Kidney (tissue), 14 donors: ENCODE data around the gene RAB7A. TPM values are rescaled to one million over a fixed set of nuclear protein-coding genes. Genes with fewer than 3 reads are reported as not detected.
"Not testable (repeated sequence)": the region's sequence is repeated elsewhere in the genome, so short reads cannot be mapped to it uniquely, and the experiment has no call there.

ENCODE experiments used
- DNase-seq, 5 donors: peaks; one replicate each; pipeline ENCODE4 v3.0.0-alpha.2; 2013 to 2020
- FAIRE-seq: peaks from 2 replicates; lab custom pipeline; 2012; peaks lifted over from hg19 to GRCh38; lab: Jason Lieb, UNC
- H3K27ac ChIP-seq, 2 donors: one replicate each; pipeline ENCODE4 v1.7.0; 2013; ENCODE audit warnings: low read depth in 2 of 2, low read length in 2 of 2, inconsistent platforms in 1 of 2
- H3K27me3 ChIP-seq: one replicate; pipeline ENCODE4 v1.7.1; 2013; ENCODE audit warnings: low read length, inconsistent platforms; ENCODE audit not compliant: control insufficient read depth, insufficient read depth
- H3K36me3 ChIP-seq, 3 donors: one replicate each; pipeline versions ENCODE4 v1.7.0 to v1.7.1; 2013; ENCODE audit warnings: low read length in 3 of 3, control low read depth in 1 of 3, inconsistent platforms in 1 of 3; ENCODE audit not compliant: insufficient read depth in 3 of 3, control insufficient read depth in 2 of 3
- H3K4me1 ChIP-seq, 3 donors: one replicate each; pipeline versions ENCODE4 v1.7.0 to v1.7.1; 2013; ENCODE audit warnings: low read length in 3 of 3, inconsistent platforms in 1 of 3, low read depth in 1 of 3; ENCODE audit not compliant: control insufficient read depth in 2 of 3, insufficient read depth in 2 of 3
- H3K4me3 ChIP-seq, 3 donors: one replicate each; pipeline versions ENCODE4 v1.7.0 to v1.8.1; 2013; ENCODE audit warnings: low read length in 3 of 3, control low read depth in 1 of 3, inconsistent platforms in 1 of 3
- H3K9ac ChIP-seq, 3 donors: one replicate each; pipeline versions ENCODE4 v1.7.0 to v1.7.1; 2013; ENCODE audit warnings: low read length in 3 of 3, control low read depth in 1 of 3, inconsistent platforms in 1 of 3
- H3K9me3 ChIP-seq, 3 donors: one replicate each; pipeline versions ENCODE4 v1.7.0 to v1.7.1; 2013; ENCODE audit warnings: low read length in 3 of 3, control low read depth in 1 of 3, inconsistent platforms in 1 of 3; ENCODE audit not compliant: control insufficient read depth in 2 of 3, insufficient read depth in 1 of 3
- intact Hi-C: fragments of 100-400 bp; cut with DNase I; formaldehyde crosslinking; loops from one replicate; pipeline ENCODE4 v1.11.1; 2022
- polyA plus RNA-seq: library from polyadenylated mRNA; stranded (reverse); fragments of 350-450 nt; fragmentation: Illumina TruSeq; extraction: RNeasy Lipid Tissue Mini Kit (QIAGEN cat#74804); gene quantifications from one replicate; pipeline ENCODE4 v1.2.3, GENCODE V29; 2014; ENCODE audit warnings: low read depth, low replicate concordance; ENCODE audit not compliant: insufficient read depth
- total RNA-seq: library from RNA; stranded (reverse); fragmentation: NEBNext Ultra II Directional; extraction: Animal tissue kit (Norgen Biotek cat#: 25700); gene quantifications from one replicate; pipeline ENCODE4 v1.2.1, GENCODE V29; 2021
- TF ChIP-seq, protein P1 (sequence below): IDR thresholded peaks from 3 replicates; pipeline ENCODE4 v1.5.1; 2012; ENCODE audit warnings: mild to moderate bottlenecking, moderate library complexity, borderline replicate concordance; ENCODE audit not compliant: insufficient read depth; ENCODE audit errors: extremely low read depth
- donor health status: control.
- donor health status: control.
- donor health status: control.
- donor health status: control.
- donor health status: control.
- donor health status: DM: yes; HTN: yes; CAD: no.
- donor health status: Normal renal cell carcinoma (clear cell type).

Gene RAB7A
- total and polyA plus RNA-seq, 2 donors from 2014 or later: 211 to 248 TPM

DNA sequence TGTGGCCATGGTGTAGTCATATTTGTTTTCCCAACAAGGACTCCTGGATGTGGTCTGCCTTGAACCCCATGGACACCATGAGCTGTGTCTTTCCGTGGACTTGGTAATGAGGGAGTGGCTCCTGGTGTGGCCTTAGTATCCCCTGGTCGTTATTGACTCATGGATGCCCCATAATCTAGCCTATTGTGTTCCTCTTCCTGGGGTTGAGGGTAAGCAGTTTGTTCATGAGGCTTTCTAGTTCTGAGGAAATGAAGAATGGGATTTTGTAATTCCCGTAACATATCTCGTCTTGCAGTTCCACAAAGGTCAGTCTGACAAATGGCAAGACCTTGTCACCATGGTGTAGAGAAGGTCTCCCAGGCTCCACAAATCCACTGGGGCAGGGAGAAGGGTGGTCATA is 22.6 kb downstream of the RAB7A start:
- peaks cover 0 to under 1% (median 0%) of the 10 kb centered on the region in 3 donors for H3K36me3 ChIP-seq
- H3K27ac ChIP-seq: no peak overlapping the region
- H3K4me3 ChIP-seq: no peak overlapping the region
- DNase-seq: no peak
- FAIRE-seq: no peak
- no peaks in the 10 kb centered on the region for H3K27me3 ChIP-seq
- H3K9ac ChIP-seq: no peak overlapping the region
- H3K9me3 ChIP-seq: no peaks in the 10 kb centered on the region
- intact Hi-C loops: no loop called here
- H3K4me1 ChIP-seq: peaks cover 0 to 4% (median 0%) of the 10 kb centered on the region in 3 donors
- TF ChIP-seq, protein P1, sequence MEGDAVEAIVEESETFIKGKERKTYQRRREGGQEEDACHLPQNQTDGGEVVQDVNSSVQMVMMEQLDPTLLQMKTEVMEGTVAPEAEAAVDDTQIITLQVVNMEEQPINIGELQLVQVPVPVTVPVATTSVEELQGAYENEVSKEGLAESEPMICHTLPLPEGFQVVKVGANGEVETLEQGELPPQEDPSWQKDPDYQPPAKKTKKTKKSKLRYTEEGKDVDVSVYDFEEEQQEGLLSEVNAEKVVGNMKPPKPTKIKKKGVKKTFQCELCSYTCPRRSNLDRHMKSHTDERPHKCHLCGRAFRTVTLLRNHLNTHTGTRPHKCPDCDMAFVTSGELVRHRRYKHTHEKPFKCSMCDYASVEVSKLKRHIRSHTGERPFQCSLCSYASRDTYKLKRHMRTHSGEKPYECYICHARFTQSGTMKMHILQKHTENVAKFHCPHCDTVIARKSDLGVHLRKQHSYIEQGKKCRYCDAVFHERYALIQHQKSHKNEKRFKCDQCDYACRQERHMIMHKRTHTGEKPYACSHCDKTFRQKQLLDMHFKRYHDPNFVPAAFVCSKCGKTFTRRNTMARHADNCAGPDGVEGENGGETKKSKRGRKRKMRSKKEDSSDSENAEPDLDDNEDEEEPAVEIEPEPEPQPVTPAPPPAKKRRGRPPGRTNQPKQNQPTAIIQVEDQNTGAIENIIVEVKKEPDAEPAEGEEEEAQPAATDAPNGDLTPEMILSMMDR: no peak

DNA sequence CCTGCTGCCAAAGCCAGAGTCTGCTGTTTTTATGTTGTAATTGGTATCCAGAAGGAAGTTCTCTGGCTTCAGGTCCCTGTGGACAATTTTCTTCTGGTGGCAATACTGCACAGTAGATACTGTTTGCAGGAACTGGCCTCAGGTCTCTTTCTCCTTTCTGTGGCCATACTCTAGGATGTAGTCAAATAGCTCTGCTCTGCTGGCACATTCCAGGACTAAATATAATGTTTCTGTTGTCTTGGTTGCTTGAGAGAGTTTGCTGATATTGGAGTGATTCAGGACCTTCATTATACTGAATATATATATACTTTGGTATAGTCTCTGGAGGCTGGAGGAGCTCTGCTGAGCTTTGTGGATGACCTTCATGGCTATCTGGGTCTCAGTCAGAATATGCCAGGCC is 23.1 kb downstream of the RAB7A start:
- DNase-seq: no peak
- intact Hi-C loops: no loop called here
- TF ChIP-seq, protein P1: no peak

DNA sequence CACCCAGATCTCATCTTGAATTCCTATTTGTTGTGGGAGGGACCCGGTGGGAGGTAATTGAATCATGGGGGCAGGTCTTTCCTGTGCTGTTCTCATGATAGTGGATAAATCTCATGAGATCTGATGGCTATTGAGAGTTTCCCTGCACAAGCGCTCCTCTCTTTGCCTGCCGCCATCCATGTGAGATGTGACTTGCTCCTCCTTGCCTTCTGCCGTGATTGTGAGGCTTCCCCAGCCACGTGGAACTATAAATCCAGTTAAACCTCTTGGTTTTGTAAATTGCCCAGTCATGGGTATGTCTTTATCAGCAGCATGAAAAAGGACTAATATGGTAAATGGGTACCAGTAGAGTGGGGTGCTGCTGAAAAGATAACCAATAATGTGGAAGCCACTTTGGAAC is 23.6 kb downstream of the RAB7A start:
- intact Hi-C loops, H3K36me3 ChIP-seq, H3K4me1 ChIP-seq, FAIRE-seq, H3K4me3 ChIP-seq, H3K9ac ChIP-seq, DNase-seq, H3K27ac ChIP-seq, H3K9me3 ChIP-seq, H3K27me3 ChIP-seq: not testable (repeated sequence)

More for the DNA sequence above, 23.1 kb downstream of the RAB7A start:
- H3K27me3 ChIP-seq: no peaks in the 10 kb centered on the region
- no peak for FAIRE-seq
- no peak overlapping the region for H3K27ac ChIP-seq
- H3K9ac ChIP-seq: no peak overlapping the region
- H3K4me1 ChIP-seq: peaks cover 0 to 4% (median 0%) of the 10 kb centered on the region in 3 donors
- no peak overlapping the region for H3K4me3 ChIP-seq
- H3K36me3 ChIP-seq: no peaks in the 10 kb centered on the region
- H3K9me3 ChIP-seq: no peaks in the 10 kb centered on the region

DNA sequence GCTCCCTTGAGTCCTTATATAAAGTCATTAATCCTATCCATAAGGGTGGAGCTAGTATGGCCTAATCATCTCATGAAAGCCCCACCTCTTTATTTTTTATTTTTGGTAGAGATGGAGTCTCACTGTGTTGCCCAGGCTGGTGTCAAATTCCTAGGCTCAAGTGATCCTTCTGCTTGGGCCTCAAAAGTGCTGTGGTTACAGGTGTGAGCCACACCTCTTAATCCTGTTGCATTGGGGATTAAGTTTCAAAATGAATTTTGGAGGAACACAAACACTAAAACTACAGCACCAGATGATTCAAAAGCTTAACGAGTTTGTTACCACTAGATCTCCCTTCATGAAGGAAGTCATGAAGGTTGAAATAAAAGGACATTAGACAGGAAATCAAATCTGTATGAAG is 27.7 kb downstream of the RAB7A start:
- FAIRE-seq: no peak
- Histone ChIP-seq H3K27me3 (no peaks in the 10 kb centered on the region), H3K36me3 (no peaks in the 10 kb centered on the region), H3K4me1 (peaks cover 0 to 2% (median 0%) of the 10 kb centered on the region in 3 donors), H3K27ac (no peak overlapping the region), H3K4me3 (no peak overlapping the region), H3K9me3 (no peaks in the 10 kb centered on the region), H3K9ac (no peak overlapping the region)
- intact Hi-C loops: no loop called here
- DNase-seq: no peak
- TF ChIP-seq, protein P1: no peak
